ENCODE results near the gene NUDT3. TPM values are rescaled to one million over a fixed set of nuclear protein-coding genes. Genes with fewer than 3 reads are reported as not detected.

The NUDT3 gene
- total RNA-seq, 1 donor from 2014 or later = 16.7 TPM

DNA sequence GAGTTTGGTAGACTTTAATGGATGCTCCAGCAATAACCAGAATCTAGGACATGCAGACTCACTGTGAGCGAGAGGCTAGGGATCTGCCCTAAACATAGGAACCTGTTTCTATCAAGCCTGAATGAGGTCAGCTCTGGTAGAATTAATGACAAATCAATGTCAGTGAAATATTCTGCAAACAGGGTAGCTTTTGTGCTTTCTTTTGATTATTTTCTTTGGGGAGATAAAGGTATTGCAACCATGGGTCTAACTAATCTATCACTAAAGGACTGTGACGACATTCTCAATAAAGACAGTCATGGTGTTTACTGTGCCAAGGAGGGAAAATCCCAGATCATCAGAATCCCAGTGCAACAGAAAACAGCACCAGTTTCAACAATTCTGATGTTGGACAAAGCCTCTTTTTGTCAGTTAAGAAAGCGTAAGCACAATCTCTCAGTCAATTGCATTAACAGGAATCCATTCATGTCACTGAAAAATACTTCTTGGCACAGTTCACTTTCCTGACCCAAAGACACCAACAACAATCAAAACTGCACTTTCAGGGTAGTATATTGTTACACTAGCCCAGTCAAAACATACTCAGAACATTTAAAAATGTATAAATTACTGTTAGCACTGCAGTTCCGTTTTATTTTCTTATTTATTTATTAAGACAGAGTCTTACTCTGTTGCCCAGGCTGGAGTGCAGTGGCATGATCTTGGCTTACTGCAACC lies 106.9 kb downstream of the NUDT3 start:
- no peak overlapping the region for H3K9ac ChIP-seq (ENCODE audit: low read length)
- Mint-ChIP-seq H3K36me3 (ENCODE audit: low read depth, unreplicated experiment) (peaks cover 14% of the 10 kb centered on the region), H3K27ac (ENCODE audit: unreplicated experiment) (no peak overlapping the region), H3K9me3 (ENCODE audit: unreplicated experiment) (no peaks in the 10 kb centered on the region), H3K4me1 (ENCODE audit: low read depth, unreplicated experiment) (peaks cover 15% of the 10 kb centered on the region), H3K27me3 (ENCODE audit: low read depth, unreplicated experiment) (no peaks in the 10 kb centered on the region), H3K4me3 (ENCODE audit: unreplicated experiment) (no peak overlapping the region)
- H3K4me3 ChIP-seq (ENCODE audit: insufficient read depth, low read depth, low read length) = no peak overlapping the region
- H4K20me1 ChIP-seq (ENCODE audit: insufficient read depth, low read length) = peaks cover 2% of the 10 kb centered on the region
- H3K4me1 ChIP-seq (ENCODE audit: insufficient read depth, low read length) = no peaks in the 10 kb centered on the region
- no peaks in the 10 kb centered on the region for H3K27me3 ChIP-seq (ENCODE audit: insufficient read depth, low read length)
- H3K36me3 ChIP-seq (ENCODE audit: insufficient read depth, low read length) = peaks cover 9% of the 10 kb centered on the region
- DNase-seq (ENCODE audit: low read depth) (no peak), FAIRE-seq (no peak)
- no peaks in the 10 kb centered on the region for H3K79me2 ChIP-seq (ENCODE audit: insufficient read depth, low read length)
- no peak overlapping the region for H3K4me2 ChIP-seq (ENCODE audit: low read length)
- H3K9me3 ChIP-seq (ENCODE audit: insufficient read depth, low read depth, low read length) = no peaks in the 10 kb centered on the region
- TF ChIP-seq, protein P1, sequence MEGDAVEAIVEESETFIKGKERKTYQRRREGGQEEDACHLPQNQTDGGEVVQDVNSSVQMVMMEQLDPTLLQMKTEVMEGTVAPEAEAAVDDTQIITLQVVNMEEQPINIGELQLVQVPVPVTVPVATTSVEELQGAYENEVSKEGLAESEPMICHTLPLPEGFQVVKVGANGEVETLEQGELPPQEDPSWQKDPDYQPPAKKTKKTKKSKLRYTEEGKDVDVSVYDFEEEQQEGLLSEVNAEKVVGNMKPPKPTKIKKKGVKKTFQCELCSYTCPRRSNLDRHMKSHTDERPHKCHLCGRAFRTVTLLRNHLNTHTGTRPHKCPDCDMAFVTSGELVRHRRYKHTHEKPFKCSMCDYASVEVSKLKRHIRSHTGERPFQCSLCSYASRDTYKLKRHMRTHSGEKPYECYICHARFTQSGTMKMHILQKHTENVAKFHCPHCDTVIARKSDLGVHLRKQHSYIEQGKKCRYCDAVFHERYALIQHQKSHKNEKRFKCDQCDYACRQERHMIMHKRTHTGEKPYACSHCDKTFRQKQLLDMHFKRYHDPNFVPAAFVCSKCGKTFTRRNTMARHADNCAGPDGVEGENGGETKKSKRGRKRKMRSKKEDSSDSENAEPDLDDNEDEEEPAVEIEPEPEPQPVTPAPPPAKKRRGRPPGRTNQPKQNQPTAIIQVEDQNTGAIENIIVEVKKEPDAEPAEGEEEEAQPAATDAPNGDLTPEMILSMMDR (IDR thresholded peaks at IDR 0.05; ENCODE audit: insufficient read depth, low read depth, low read length) = no peak
- no peak for TF ChIP-seq EZH2 (IDR thresholded peaks at IDR 0.05; ENCODE audit: insufficient read depth, low read length)
- H2AFZ ChIP-seq (ENCODE audit: low read depth, low read length) = no peak overlapping the region
- H3K27ac ChIP-seq (ENCODE audit: low read depth, low read length) = no peak overlapping the region

DNA sequence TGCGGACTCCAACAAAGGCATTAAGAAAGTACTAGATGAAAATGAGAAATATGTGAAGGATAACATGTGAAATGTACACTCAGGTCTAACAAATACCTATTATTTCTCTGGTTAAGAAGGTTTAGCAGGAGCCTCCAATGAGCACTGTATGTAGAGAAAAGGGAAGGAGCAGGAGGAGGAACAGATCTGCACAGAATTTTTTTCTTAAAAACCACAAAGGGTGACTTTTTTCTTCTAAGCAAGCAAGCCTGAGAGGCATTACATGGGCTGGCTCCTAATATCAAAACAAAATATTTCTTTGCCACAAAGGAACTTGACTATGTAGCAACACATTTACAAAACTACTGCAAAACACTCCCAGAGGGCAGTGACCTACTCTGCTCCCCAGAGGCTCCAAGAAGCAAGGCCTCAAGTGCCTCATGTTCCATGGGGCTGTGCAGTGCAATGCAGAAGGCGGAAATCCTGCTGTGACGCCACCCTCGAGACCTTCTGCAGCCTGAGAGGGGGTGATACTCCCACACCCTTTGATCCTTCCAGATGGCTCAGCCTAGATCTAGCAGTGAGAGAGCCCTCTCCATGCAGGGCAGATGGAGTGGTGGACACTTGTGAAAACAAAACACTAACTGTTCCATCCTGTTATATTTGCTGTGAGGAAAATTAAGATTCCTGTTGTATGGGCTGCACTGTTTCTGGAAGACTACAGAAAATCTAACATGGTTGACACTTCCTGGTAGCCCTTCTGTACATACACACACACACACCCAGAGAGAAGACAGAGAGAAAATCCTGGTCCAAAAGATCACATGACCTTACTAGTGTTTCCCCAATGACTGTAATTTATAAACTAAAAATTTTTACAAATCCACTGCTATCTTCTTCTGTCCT lies 107.7 kb downstream of the NUDT3 start:
- TF ChIP-seq EZH2 (IDR thresholded peaks at IDR 0.05; ENCODE audit: insufficient read depth, low read length) = no peak
- TF ChIP-seq, protein P1 (IDR thresholded peaks at IDR 0.05; ENCODE audit: insufficient read depth, low read depth, low read length) = no peak
- Histone ChIP-seq H3K36me3 (ENCODE audit: insufficient read depth, low read length) (peaks cover 9% of the 10 kb centered on the region), H3K27ac (ENCODE audit: low read depth, low read length) (no peak overlapping the region), H3K9me3 (ENCODE audit: insufficient read depth, low read depth, low read length) (no peaks in the 10 kb centered on the region), H3K79me2 (ENCODE audit: insufficient read depth, low read length) (no peaks in the 10 kb centered on the region), H3K27me3 (ENCODE audit: insufficient read depth, low read length) (no peaks in the 10 kb centered on the region), H2AFZ (ENCODE audit: low read depth, low read length) (no peak overlapping the region), H3K4me2 (ENCODE audit: low read length) (no peak overlapping the region), H3K4me3 (ENCODE audit: insufficient read depth, low read depth, low read length) (no peak overlapping the region), H4K20me1 (ENCODE audit: insufficient read depth, low read length) (peaks cover 2% of the 10 kb centered on the region), H3K4me1 (ENCODE audit: insufficient read depth, low read length) (no peaks in the 10 kb centered on the region), H3K9ac (ENCODE audit: low read length) (no peak overlapping the region)
- Mint-ChIP-seq H3K36me3 (ENCODE audit: low read depth, unreplicated experiment) (peaks cover 19% of the 10 kb centered on the region), H3K4me3 (ENCODE audit: unreplicated experiment) (peak overlapping the region; percentile 15), H3K27me3 (ENCODE audit: low read depth, unreplicated experiment) (no peaks in the 10 kb centered on the region), H3K4me1 (ENCODE audit: low read depth, unreplicated experiment) (peaks cover 15% of the 10 kb centered on the region), H3K9me3 (ENCODE audit: unreplicated experiment) (no peaks in the 10 kb centered on the region), H3K27ac (ENCODE audit: unreplicated experiment) (no peak overlapping the region)
- DNase-seq (ENCODE audit: low read depth) (peak; percentile 47), FAIRE-seq (no peak)

Data from astrocyte (in vitro differentiated cells and primary cell).